Heart right ventricle (tissue), 16 donors: ENCODE measurements around the gene TMEM50B. TPM values are rescaled to one million over a fixed set of nuclear protein-coding genes. Genes with fewer than 3 reads are reported as not detected.

Source experiments
- ATAC-seq, 8 donors: fragments of 200-7000 bp; cut with Tn5 transposase; one replicate each; pipeline ENCODE4 v1.9.1; 2020; ENCODE audit warnings: mild to moderate bottlenecking in 8 of 8, moderate library complexity in 8 of 8, moderate number of reproducible peaks in 1 of 8
- DNase-seq, 2 donors: peaks; one replicate each; pipeline ENCODE4 v3.0.0-alpha.2; 2020
- H3K27ac ChIP-seq, 10 donors: fragments of 200-600 bp; sonication (generic) in 2 of 10; one replicate each; pipeline versions ENCODE4 v1.5.0 to v1.8.0; 2020 to 2022; ENCODE audit warnings: mild to moderate bottlenecking in 3 of 10
- H3K27me3 ChIP-seq, 7 donors: fragments of 200-600 bp; one replicate each; pipeline ENCODE4 v1.8.0; 2021 to 2022; ENCODE audit warnings: mild to moderate bottlenecking in 2 of 7
- H3K36me3 ChIP-seq, 9 donors: fragments of 200-600 bp; sonication (generic) in 1 of 9; one replicate each; pipeline versions ENCODE4 v1.5.0 to v1.8.0; 2020 to 2022; ENCODE audit warnings: mild to moderate bottlenecking in 2 of 9
- H3K4me1 ChIP-seq, 9 donors: fragments of 200-600 bp; sonication (generic) in 1 of 9; one replicate each; pipeline versions ENCODE4 v1.5.0 to v1.8.0; 2020 to 2022; ENCODE audit warnings: mild to moderate bottlenecking in 4 of 9
- H3K4me3 ChIP-seq, 10 donors: fragments of 200-600 bp; sonication (generic) in 2 of 10; one replicate each; pipeline versions ENCODE4 v1.5.0 to v1.8.0; 2020 to 2022; ENCODE audit warnings: mild to moderate bottlenecking in 7 of 10, moderate library complexity in 2 of 10
- H3K9me3 ChIP-seq, 11 donors: fragments of 200-600 bp in 10 of 11; sonication (generic) in 2 of 11; one replicate each; pipeline versions ENCODE4 v1.5.0 to v1.8.0; 2013 to 2022; ENCODE audit warnings: mild to moderate bottlenecking in 2 of 11, control low read depth in 1 of 11, moderate library complexity in 1 of 11
- CTCF ChIP-seq, 9 donors: fragments of 200-600 bp; sonication (generic) in 2 of 9; IDR thresholded peaks; one replicate each; pipeline versions ENCODE4 v1.5.0 to v1.8.0; 2021 to 2022; ENCODE audit warnings: antibody characterized with exemption in 9 of 9, mild to moderate bottlenecking in 5 of 9, moderate library complexity in 1 of 9
- WGBS, 2 donors: extraction: QIAGEN DNeasy Blood & Tissue Kit; methylation state at CpG; one replicate each; pipeline ENCODE4 v1.1.7; 2013; ENCODE audit warnings: inconsistent platforms in 1 of 2; 5-methylcytosine and 5-hydroxymethylcytosine counted together
- intact Hi-C, 10 donors: fragments of 100-400 bp; cut with DNase I; formaldehyde crosslinking; loops; one replicate each; pipeline versions ENCODE4 v1.11.1 to v1.14.2; 2022
- polyA plus RNA-seq, 2 donors: library from polyadenylated mRNA; stranded (reverse); fragments of 200-250 nt; gene quantifications; one replicate each; pipeline ENCODE4 v1.2.3, GENCODE V29; 2013
- total RNA-seq, 10 donors: library from RNA; stranded (reverse); fragmentation: NEBNext Ultra II Directional in 3 of 10; extraction: Animal tissue kit (Norgen Biotek cat#: 25700) in 3 of 10; gene quantifications; one replicate each; pipeline versions ENCODE4 v1.2.1 to v1.2.4, GENCODE V29; 2021 to 2023
- donor health status: Arrhythmogenic right ventricular cardiomyopathy.
- donor health status: ischemic (EF 13 %, LVEDD 7.1; RV severe dilation, severe dysfunction).
- donor health status: healthy with polysubstance abuse.
- donor health status: DM: no; HTN: yes; CAD: no.
- donor health status: DM: no; HTN: no; CAD: no.
- donor health status: ischemic (EF 25% LVEDD 6.9; RV normal size, moderate dysfunction).
- donor health status: ischemic (EF 25% LVEDD 5.7; RV mildly dilated, moderate dysfunction).
- donor health status: healthy.
- donor health status: DM: yes; HTN: yes; CAD: no.
- donor health status: Ischemic cardiomyopathy.
- donor health status: ischemic (EF 35%, LVEDD 5.7; RV mildly dilated, moderate dysfunction).
- donor health status: nonischemic (EF 11% LVEDD 7.7; RV severe dilation, severe dysfunction).
- donor health status: DM: yes; HTN: yes; CAD: no.
- donor health status: PGD.
- donor health status: ischemic (EF 29% LVEDD 5.4; RV normal size, mild dysfunction).
- donor health status: nonischemic (EF 23%, LVEDD 6.1; RV moderate dilation, normal function).

Gene TMEM50B
- total and polyA plus RNA-seq, 12 donors, result 26.7 to 71.4 (median 30.6) TPM

GRCh38 chr21:33487996-33488395 lies 8.2 kb upstream of the TMEM50B start:
- TF ChIP-seq CTCF (IDR thresholded peaks at IDR 0.05), result no peak
- ATAC-seq, result no peak

GRCh38 chr21:33481314-33481943 lies 1.7 kb upstream of the TMEM50B start:
- no peak for TF ChIP-seq CTCF (IDR thresholded peaks at IDR 0.05)
- intact Hi-C loops, result no loop called here
- Histone ChIP-seq H3K4me1 (peaks cover 0 to 31% (median 16%) of the 10 kb centered on the region in 9 donors), H3K27ac (no peak overlapping the region), H3K4me3 (no peak overlapping the region), H3K9me3 (no peaks in the 10 kb centered on the region), H3K36me3 (no peaks in the 10 kb centered on the region), H3K27me3 (no peaks in the 10 kb centered on the region)
- DNase-seq, result no peak
- no peak for ATAC-seq
- 81 to 85% methylated on average over 9 of the region's 9 CpGs for WGBS, 2 donors

More at GRCh38 chr21:33487996-33488395, 8.2 kb upstream of the TMEM50B start:
- Histone ChIP-seq H3K9me3 (no peaks in the 10 kb centered on the region), H3K36me3 (peaks cover 0 to 9% (median 0%) of the 10 kb centered on the region in 9 donors), H3K27me3 (no peaks in the 10 kb centered on the region), H3K4me1 (peaks cover 0 to 15% (median 10%) of the 10 kb centered on the region in 9 donors), H3K27ac (no peak overlapping the region), H3K4me3 (no peak overlapping the region)
- no peak for DNase-seq
- intact Hi-C loops, result no loop called here
- 95 to 97% methylated on average over 5 of the region's 5 CpGs for whole genome bisulfite sequencing, 2 donors

- no peak for ATAC-seq
- TF ChIP-seq CTCF (IDR thresholded peaks at IDR 0.05), result no peak
- intact Hi-C loops, result no loop called here
- Histone ChIP-seq H3K36me3 (peaks cover 0 to 4% (median 0%) of the 10 kb centered on the region in 9 donors), H3K4me1 (peaks cover 0 to 31% (median 16%) of the 10 kb centered on the region in 9 donors), H3K27me3 (no peaks in the 10 kb centered on the region), H3K4me3 (peak overlapping the region; percentile 7 to 99 (median 94)), H3K9me3 (no peaks in the 10 kb centered on the region), H3K27ac (peak overlapping the region; percentile 85 to 99 (median 98))
- 35% methylated on average over 17 of the region's 17 CpGs for WGBS, 2 donors
- no peak for DNase-seq
Measured at GRCh38 chr21:33480481-33481103, 818 bp upstream of the TMEM50B start.

GRCh38 chr21:33478935-33479678 lies 667 bp downstream of the TMEM50B start:
- intact Hi-C loops, result loop anchor here in 2 of 10 donors (2.0 to 5.0 kb wide), 2 partner anchors 63 to 64 kb away; partner anchors contain the start of genes GART (in 2 of the 2) and SON (in 2 of the 2)
- H3K27me3 ChIP-seq, result no peaks in the 10 kb centered on the region
- ATAC-seq (peak in 7 of 8 donors; percentile 0 to 39 (median 17)), DNase-seq (peak; percentile 7 to 31)
- peak overlapping the region; percentile 95 to 99 (median 98) for H3K27ac ChIP-seq
- H3K9me3 ChIP-seq, result no peaks in the 10 kb centered on the region
- peak overlapping the region; percentile 91 to 99 (median 95) for H3K4me3 ChIP-seq
- WGBS, 2 donors, result 0 to 1% methylated on average over 57 to 68 of the region's 68 CpGs
- H3K4me1 ChIP-seq, result peaks cover 0 to 31% (median 16%) of the 10 kb centered on the region in 9 donors
- peaks cover 0 to 4% (median 0%) of the 10 kb centered on the region in 9 donors for H3K36me3 ChIP-seq
- peak in 3 of 9 donors; percentile 18 to 36 (median 23) for TF ChIP-seq CTCF (IDR thresholded peaks at IDR 0.05)
